ENCODE results near the gene PLA2G4A.

PLA2G4A gene

DNA sequence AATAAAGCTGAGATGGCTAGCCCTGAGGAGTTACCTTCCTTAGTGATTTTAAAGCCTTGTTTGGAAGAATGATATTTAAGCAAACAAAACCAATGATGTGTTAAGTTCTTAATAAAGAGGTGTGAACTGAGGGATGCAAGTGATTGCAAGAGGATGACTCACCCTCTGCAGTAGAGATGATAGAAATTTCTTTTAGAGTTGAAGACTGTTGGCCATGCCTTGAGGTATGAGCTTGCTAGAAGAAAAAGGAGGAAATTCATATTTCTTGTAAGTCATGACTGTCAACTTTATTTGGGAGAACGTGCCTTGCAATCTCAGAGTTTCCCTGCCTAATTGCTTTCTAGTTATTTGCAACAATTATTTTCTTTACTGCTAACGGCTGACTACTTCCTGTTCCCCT is 94.7 kb downstream of the PLA2G4A start:
- DNase-seq = no peak

DNA sequence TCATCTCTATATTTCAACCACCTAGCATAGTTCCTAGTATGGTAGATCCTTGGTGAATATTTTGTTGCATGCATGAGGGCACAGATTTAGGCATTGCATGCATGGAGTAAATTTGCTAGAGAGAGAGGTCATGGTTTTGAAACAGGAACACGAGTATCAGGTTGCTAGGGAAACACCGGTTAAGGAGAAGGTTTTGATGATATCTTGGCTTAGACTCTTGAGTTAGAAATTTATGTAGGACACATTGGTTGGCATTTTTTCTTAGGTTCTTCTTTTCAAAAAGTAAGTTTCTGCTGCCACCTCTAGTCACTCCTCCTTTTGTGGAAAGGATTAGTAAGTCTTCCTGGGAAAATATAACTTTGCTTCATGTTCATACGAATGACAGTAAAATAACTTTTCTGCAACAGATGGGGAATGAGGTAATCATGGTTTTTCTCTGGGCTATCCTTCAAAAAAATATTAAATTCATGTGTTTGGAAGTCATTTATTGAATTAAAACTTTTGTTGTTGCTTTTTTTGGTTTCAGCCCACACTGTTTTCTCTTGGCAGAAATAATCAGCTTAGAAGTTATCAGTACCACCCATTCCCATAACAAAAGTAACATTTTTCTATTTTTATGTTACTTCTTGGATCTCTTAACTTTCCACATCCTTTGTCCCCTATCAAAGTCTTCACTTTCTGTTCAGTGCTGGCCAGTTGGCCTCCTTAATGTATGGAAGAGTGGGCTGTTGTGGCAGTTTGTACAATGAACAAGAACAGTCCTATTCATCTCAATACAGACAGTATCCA is 97.3 kb downstream of the PLA2G4A start:
- DNase-seq = no peak

DNA sequence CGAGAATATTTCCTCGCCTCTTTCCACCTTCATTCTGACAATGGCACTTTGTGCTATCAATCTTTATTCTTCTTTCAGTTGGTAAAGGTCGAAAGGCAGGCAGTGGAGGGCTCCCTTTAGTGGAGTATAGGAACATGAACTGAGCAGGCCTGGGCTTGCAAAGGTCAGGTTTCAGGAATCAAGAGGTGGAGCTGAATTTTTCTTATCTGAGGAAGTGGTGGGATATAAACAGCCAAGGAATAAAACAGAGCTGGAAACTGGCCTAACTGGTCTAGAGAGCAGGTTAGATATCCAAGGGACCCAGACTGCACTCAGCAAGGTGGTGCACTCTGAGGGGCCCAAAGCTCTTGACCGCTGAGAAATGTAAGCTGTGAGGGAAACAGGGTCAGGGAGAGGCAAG is 99.1 kb downstream of the PLA2G4A start:
- DNase-seq = no peak

DNA sequence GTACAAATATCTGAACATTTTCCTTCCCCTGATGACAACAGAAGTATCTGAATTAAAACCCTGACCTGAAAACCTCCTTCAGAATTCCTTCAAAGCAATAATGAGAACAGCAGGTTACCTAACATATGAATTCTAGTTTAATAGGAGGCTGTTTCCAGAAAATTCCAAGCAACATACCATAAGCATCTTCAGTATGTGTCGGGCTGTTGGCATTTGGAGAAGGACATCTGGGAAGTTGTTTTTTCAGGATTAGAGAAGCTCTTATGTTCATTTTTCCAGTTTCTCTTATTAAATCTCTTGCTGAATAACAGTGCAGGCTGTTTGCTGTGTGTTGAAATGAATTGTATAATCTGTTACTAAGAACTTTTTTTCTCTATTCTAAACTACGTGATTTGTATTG is 101.5 kb downstream of the PLA2G4A start:
- no peak for DNase-seq

DNA sequence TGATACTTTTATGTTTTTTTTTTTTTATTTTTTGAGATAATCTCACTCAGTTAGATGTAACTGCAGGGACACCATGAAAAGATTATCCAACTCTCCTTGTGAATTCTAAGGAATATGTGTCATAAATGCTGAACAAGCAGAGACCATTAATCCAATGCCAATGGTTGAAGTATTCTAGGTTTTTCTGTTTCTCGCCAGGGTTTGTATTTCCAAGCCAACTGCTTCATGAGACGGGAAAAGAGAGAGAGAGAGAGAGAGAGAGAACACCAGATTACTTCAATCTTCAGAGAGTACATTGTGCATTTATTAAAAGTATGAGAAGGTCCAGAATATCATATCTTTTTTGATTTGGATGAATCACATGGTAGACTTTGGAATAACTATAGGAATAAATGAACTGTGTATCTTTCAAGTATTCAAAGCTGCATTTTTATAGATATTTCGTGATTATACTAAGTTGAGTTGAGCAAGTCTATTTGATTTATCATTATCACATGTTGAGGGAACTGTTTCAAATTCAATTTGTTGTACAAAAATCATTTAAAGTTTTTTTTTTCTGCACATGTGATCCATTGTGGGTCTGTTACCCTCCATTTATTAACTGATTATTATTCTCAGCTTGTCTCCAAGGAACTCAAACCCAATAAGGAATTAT is 108.4 kb downstream of the PLA2G4A start:
- no peak for DNase-seq

DNA sequence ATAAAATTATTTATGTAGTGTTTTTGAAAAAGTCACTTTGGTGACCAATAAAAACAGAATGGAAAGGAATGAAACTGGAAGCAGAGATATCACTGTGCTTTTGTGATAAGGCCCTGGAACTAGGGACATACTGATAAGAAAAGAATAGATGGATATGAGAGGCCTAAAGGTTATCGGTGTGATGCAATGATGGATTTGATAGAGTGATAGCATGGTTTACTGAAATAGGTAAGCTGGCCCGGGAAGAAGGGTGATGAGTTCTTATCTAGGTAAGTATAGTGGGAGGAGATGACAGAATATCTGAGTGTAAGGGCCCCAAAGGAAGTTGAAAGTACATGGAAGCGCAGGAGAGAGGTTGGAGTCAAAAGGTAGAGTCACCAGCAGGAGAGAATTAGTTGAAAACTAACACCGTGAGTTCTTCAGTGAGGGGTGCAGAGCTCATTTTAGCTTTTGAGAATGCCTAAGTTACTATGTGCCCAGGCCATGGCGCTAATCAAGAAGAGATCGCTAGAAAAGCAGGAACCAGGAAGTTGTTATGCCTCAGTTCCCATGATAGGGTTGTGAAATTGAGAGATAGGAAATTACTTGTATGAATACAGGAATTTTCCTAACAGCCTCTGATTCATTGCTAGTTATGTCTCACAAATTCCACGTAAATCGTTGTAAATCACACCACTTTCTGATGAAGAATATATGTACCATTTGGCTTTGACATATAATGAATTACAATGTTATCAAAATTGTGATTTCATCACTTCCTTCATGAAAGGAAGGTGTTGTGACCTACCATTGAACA is 115.3 kb downstream of the PLA2G4A start:
- no peak for DNase-seq

DNA sequence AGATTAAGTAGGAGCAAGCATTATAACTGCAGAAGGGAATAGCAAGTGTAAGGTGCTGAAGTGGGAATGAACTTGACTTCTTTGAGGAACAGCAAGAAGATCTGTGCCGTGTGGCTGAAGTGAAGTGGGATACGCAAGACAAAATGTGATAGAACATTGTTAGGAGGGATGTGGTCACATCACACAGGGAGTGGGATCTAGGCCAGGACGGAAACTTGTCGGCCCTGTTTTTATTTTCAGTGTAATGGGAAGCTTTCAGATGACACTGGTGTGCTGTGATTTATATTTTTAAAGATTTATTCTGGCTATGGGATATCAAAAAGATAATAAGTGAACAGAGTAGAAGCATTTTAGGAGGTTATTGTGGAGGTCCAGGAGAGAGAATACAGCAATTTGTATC is 116.4 kb downstream of the PLA2G4A start:
- DNase-seq = no peak

DNA sequence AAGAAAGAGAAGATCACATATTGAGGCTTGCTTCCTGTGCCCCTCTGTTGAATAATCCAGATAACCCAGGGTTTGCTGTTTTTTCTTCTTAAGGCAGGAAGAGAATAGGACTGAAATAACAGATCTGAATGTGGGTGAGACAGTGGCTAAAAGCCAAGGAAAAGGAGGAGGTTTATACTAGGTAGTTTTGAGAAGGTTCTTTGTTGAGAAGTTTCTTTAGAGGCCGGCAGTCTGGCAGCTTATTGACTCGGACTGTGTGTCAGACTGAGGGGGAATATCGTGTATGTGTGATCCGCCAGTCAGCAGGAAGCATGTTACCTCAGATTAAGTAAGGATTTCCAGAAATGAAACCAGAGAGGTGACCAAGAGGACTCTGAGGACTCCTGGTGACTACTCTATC is 119.8 kb downstream of the PLA2G4A start:
- no peak for DNase-seq

DNA sequence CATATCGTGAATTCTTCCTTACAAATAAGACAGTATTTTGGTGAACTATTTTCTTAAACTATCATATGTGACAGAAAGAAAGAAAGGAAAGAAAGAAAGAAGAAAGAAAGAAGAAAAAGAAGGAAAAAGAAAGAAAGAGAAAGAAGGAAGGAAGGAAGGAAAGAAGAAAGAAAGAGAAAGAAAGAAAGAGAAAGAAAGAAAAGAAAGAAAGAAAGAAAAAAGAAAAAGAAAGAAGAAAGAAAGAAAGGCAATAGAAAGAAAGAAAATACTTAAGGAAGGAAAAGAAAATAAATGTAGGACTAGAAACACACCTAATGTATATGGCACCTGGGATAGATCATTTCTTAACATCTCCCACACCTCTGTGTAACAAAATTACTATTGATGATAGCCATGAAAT is 120.4 kb downstream of the PLA2G4A start:
- no peak for DNase-seq

DNA sequence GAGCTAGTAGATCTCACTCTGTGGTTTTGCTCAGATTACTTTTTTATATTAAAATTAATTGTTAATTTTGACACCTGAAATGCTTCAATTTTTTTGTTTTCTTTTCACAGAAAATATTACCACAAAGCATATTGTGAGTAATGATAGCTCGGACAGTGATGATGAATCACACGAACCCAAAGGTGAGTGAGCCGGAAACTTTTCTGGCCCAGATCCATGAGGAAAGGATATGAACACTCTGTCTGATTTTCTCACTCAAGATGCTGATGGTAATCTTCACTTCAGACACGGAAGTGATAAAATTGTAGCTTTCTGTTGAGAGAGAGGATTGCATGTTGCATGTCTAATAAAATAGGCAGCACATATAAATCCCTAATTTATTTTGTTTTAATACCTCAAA is 121.8 kb downstream of the PLA2G4A start:
- DNase-seq = no peak

DNA sequence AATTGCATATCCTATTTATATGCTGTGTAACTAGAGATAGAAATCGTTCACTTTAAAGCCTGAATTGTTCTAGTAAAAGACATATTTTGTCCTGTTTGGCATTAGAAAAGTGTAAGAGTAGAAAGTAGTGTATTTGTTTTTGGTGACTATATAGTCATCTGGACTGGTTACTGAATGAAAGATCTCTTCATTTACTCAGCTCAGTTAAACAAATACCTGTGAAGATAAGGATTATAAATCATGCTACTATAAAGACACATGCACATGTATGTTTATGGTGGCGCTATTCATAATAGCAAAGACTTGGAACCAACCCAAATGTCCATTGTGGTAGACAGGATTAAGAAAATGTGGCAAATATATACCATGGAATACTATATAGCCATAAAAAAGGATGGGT is 125.1 kb downstream of the PLA2G4A start:
- DNase-seq = no peak

DNA sequence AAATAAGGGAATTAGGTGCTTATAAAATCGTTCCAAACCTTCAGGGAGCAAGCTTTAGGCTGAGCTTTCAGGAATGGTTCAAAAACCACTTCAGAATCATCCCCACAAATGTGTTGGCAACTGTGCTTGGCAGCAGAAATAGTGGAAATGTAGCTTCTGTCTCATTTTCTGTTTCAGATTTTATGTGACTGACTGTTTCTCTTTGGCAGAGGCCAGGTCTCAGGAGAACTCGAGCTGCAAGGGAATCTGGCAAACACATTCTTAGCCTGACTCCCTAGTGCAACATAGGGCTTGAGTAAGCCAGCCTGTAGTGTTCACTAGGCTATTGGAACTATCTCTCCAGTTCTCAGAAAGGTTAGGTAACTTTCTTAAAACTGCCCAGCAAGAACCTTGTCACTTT is 128.6 kb downstream of the PLA2G4A start:
- DNase-seq = no peak

DNA sequence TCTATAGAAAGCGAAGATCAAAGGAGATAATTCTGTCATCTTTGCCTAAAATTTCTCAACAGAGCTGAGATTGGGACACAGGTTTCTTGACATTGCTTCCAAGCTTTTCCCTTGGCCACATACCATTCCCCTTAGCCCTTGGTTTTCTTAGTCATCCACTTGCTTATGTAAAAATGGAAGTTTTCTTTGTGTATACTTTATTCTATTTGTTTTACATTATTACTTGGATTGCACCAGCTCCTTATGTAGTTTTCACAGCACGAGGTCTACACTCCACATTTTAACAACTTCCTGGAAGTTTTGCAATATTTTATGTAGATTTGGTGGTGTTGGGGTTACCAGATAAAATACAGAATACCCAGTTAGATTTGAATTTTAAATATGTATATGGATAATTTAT is 129.8 kb downstream of the PLA2G4A start:
- DNase-seq = no peak

DNA sequence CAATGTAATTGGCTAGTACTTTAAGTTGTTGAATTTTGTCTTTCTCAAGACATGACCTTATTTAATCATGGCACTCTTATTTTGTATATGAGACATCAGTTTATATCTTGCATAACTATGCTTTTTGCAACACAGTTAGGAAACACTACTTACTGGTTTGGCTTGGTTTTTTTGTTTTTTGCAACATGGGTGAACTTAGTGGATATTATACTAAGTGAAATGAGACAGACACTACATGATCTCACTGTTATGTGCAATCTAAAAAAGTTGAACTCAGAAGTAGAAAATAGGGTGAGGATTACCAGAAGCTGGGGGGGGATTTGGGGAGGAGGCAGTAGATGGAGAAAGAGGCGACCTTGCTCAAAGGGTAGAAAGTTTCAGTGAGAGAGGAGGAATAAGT is 132.1 kb downstream of the PLA2G4A start:
- DNase-seq = no peak

DNA sequence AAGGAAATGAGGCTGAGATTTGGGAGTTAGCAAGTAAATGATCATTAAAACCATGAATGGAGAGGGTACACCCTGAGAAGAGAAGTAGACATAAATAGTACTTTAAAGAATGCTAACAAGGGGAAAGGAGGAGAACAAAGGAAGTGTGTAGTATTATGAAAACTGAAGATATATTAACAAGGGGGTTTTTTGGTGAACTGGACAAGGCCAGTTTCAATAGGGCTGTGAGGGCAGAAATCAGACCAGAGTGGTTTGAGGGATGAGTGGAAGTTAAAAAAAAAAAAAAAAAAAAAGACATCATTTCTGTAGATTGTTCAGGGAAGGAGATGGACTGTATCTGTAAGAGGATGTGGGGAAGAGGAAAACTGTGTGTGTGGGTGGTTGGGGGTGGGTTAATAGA is 137.1 kb downstream of the PLA2G4A start:
- DNase-seq = no peak

DNA sequence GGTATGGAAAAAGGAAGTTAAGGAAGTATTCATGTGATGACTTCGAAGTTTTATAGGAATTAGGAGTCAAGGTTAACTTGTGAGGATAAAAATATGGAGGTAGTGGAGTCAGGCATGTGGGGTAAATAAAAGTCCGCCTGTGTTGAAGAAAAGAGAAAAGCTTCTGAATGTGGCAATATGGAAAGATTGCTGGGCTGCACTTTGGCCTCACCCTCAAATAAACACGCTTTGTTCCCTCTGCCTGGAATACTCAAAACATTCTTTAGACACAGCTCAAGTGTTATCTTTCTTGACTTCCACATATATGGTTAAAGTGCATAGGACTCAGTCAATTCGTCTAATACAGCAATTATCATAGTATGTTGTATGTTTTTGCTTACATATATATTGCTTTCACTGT is 137.7 kb downstream of the PLA2G4A start:
- no peak for DNase-seq

DNA sequence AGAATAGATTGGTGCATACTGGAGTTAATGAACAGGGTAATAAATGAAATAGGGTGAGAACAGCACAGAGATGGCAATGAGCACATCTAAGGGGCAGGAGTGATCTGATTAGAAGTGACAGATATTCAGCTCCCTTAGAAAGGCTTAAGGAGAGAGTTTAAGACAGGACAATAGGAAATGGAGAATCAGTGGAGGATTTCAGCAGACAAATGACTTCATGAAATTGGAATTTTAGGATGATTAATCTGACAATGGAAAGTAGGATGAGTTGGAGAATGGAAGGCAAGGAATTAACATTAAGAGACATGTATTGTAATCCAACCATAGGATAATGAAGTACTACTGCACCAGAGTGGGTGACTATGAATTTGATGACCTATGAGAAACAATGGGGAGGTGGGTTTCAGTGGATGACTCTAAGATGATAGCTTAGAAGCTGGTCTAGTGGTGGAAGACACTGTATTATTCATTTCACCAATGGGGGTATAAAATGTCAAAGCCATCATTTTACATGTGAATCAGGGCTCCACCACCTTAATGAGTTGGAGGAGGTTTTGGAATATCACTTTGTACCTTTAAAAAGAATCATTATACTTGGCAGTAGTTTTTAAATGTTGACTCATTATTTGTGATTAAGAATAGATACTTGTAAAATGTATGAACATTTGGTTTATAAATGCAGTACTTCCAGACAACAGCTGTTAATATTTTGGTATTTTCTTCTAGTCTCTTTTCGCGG is 139.1 kb downstream of the PLA2G4A start:
- no peak for DNase-seq

DNA sequence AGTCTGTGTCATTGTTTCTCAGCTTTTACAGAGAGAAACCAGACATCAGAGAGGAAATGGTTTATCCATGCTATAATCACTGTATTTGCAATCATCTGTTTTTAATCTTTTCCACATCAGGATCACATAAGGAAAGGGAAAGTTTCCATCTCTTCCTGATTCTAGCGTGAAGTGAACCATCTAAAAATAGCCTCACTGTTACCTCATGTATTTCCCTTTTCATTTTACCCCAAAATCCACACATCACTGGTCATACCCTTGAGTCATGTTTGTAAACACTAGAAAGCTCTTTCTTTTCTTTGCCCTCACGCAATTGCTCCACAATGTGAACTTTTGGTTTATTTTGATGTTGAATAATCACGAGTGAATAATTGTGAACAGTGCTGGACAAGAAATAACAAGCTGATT is 146.0 kb downstream of the PLA2G4A start:
- DNase-seq = no peak

DNA sequence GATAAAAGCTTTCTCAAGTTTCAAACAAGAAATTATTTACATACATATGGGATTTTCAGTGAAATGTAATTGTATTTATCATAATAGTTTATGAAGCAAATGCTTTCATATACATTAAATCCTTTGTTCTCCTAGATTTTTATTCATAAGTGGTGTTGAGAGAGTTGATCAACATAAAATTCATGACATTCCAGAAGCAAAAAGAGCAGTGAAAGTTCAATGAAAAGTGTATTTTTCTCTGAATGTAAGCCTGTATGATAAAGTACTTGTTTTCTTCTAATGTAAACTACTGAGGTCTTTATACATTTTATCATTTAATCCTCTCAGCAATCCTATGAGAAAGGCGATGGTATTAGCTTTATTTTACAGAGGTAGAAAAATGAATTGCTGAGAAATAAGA is 146.5 kb downstream of the PLA2G4A start:
- no peak for DNase-seq

DNA sequence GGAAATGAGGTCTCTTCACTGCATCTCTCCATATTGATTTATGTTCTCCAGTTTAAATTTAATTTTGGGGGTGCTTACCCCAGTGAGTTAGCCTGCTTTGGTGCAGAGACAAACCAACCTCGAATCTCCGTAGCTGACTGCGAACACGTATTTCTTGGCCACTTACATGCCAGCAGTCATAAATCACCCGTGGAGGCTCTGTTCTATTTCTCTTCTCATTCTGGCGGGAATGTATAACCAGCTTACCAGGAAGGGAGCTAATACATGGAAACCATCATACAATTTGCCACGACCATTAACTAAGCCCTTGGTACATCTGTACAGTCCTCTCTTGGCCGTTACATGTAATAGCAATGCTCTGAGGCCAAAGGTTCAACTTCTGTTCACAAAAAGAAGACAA is 148.0 kb downstream of the PLA2G4A start:
- DNase-seq = no peak

DNA sequence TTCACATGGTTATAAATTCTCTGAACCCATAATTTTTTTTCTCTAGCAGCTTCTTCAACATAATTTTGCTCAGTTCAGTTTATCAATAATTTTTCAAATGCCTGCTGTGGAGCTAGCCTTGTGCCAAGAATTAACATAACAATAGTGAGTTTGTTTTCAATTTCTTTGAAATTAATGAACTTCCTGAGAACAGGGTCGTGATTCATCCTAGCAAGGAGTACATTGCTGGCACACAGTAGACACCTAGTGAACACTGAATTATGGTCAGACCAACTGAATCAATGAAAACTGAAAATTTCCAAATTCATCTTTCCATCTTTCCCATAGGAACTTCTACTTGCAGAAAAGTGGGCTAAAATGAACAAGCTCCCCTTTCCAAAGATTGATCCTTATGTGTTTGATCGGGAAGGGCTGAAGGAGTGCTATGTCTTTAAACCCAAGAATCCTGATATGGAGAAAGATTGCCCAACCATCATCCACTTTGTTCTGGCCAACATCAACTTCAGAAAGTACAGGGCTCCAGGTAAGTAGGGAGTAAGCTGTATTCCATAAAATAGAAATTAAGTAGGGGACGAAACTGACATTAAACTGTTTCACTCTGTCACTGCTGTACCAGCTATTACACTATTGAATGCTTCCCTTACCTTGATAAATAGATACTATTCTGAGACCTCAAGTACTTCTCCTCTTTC is 148.7 kb downstream of the PLA2G4A start:
- no peak for DNase-seq

Data from activated CD4-positive, alpha-beta T cell treated with anti-CD3 and anti-CD28 coated beads, Interleukin-10, Interleukin-2, amounts not matched to agents 100 ng/mL and 50 ng/mL, durations not matched to agents 16 hours and 8 hours (primary cell).